HCT116 (cell line): ENCODE results near the gene RAPGEF1. TPM values are rescaled to one million over a fixed set of nuclear protein-coding genes. Genes with fewer than 3 reads are reported as not detected.

Source experiments
- ATAC-seq: fragments of 200-7000 bp; cut with Tn5 transposase; 2 replicates; pipeline ENCODE4 v1.9.1; 2020; ENCODE audit warnings: mild to moderate bottlenecking, moderate library complexity
- BruUV-seq: library from RNA; stranded (reverse); fragments of 400-500 nt; replicated peaks from 2 replicates; lab custom pipeline; 2021; lab: Mats Ljungman, UMichigan
- CTCF ChIA-PET: fragments of 300-600 bp; sonication (Branson Sonifier 250); formaldehyde crosslinking; loops from one replicate; lab custom pipeline; 2021; ENCODE audit warnings: antibody characterized with exemption; lab: Charles Lee
- POLR2A ChIA-PET: fragments of 300-600, 350-600 bp; sonication (Branson Sonifier 250); formaldehyde crosslinking; loops from one replicate; lab custom pipeline; 2021; ENCODE audit warnings: antibody characterized with exemption; lab: Charles Lee
- RAD21 ChIA-PET, 2 experiments: fragments of 300-600 bp; sonication (Branson Sonifier 250); formaldehyde crosslinking; loops; one replicate each; lab custom pipeline; 2023; ENCODE audit warnings: low total read pairs in 2 of 2; ENCODE audit not compliant: uncharacterized antibody in 2 of 2, unreplicated experiment in 2 of 2, low non-redundant PET in 1 of 2; lab: Charles Lee
- DNase-seq: peaks from one replicate; pipeline ENCODE4 v3.0.0-alpha.2; 2010; ENCODE audit warnings: low read depth, low spot score
- H2AFZ ChIP-seq: fragments of 200-600 bp; shearing (Covaris generic), sonication (generic); 2 replicates; pipeline ENCODE4 v1.6.1; 2017; ENCODE audit warnings: low read depth, mixed run types, mixed read lengths, antibody characterized with exemption, low read length; ENCODE audit not compliant: poor library complexity, severe bottlenecking
- H3K27ac ChIP-seq: 2 replicates; pipeline ENCODE4 v1.5.1; 2012; ENCODE audit warnings: low read depth, low read length
- H3K27me3 ChIP-seq: fragments of 200-600 bp; sonication (generic); 2 replicates; pipeline ENCODE4 v1.6.1; 2016; ENCODE audit warnings: mixed run types, low read length, mixed read lengths; ENCODE audit not compliant: insufficient read depth
- H3K36me3 ChIP-seq, 2 experiments: fragments of 200-500 bp in 1 of 2; fragments of 200-600 bp in 1 of 2; sonication (Bioruptor generic) in 1 of 2; sonication (generic) in 1 of 2; 2 replicates each; pipeline versions ENCODE4 v1.5.1 to v1.6.1; 2014 to 2016; ENCODE audit warnings: low read length in 2 of 2, inconsistent platforms in 1 of 2, mixed read lengths in 1 of 2, mixed run types in 1 of 2; ENCODE audit not compliant: insufficient read depth in 2 of 2, control insufficient read depth in 1 of 2
- H3K4me1 ChIP-seq, 2 experiments: fragments of 200-600 bp in 1 of 2; sonication (generic) in 1 of 2; 2 replicates each; pipeline versions ENCODE4 v1.5.1 to v1.6.1; 2012 to 2017; ENCODE audit warnings: low read length in 2 of 2, inconsistent platforms in 1 of 2, mild to moderate bottlenecking in 1 of 2, mixed read lengths in 1 of 2, mixed run types in 1 of 2, moderate library complexity in 1 of 2; ENCODE audit not compliant: insufficient read depth in 2 of 2, control insufficient read depth in 1 of 2
- H3K4me2 ChIP-seq: fragments of 200-600 bp; sonication (generic); 2 replicates; pipeline ENCODE4 v1.6.1; 2017; ENCODE audit warnings: mixed run types, low read length, mixed read lengths
- H3K4me3 ChIP-seq, 2 experiments: fragments of 200-600 bp in 1 of 2; sonication (generic) in 1 of 2; replicated peaks in 1 of 2; 2 replicates each; pipeline ENCODE4 v1.5.1; 2011 to 2016; ENCODE audit warnings: low read length in 2 of 2, control low read depth in 1 of 2, low read depth in 1 of 2, mild to moderate bottlenecking in 1 of 2, mixed read lengths in 1 of 2, mixed run types in 1 of 2
- H3K79me2 ChIP-seq: fragments of 200-600 bp; sonication (generic); 2 replicates; pipeline ENCODE4 v1.6.1; 2017; ENCODE audit warnings: mild to moderate bottlenecking, mixed run types, low read length, moderate library complexity, mixed read lengths; ENCODE audit not compliant: insufficient read depth
- H3K9ac ChIP-seq: fragments of 200-600 bp; sonication (generic); 2 replicates; pipeline ENCODE4 v1.6.1; 2016; ENCODE audit warnings: low read length, mixed read lengths
- H3K9me2 ChIP-seq: fragments of 200-600 bp; sonication (generic), shearing (Covaris generic); 2 replicates; pipeline ENCODE4 v1.6.1; 2017; ENCODE audit warnings: mixed run types, mild to moderate bottlenecking, moderate library complexity; ENCODE audit not compliant: insufficient read depth
- H3K9me3 ChIP-seq, 2 experiments: fragments of 200-500 bp in 1 of 2; fragments of 200-600 bp in 1 of 2; sonication (Bioruptor generic) in 1 of 2; sonication (generic) in 1 of 2; 2 replicates each; pipeline ENCODE4 v1.6.1; 2014 to 2017; ENCODE audit warnings: low read length in 2 of 2, mixed read lengths in 2 of 2, inconsistent platforms in 1 of 2, low read depth in 1 of 2, mild to moderate bottlenecking in 1 of 2, mixed run types in 1 of 2, moderate library complexity in 1 of 2; ENCODE audit not compliant: control insufficient read depth in 1 of 2, insufficient read depth in 1 of 2
- H4K20me1 ChIP-seq: fragments of 200-600 bp; sonication (generic), shearing (Covaris generic); 2 replicates; pipeline ENCODE4 v1.6.1; 2017; ENCODE audit warnings: mixed run types, mild to moderate bottlenecking, moderate library complexity; ENCODE audit not compliant: insufficient read depth
- ATF3 ChIP-seq: IDR thresholded peaks from 2 replicates; pipeline ENCODE4 v1.6.1; 2012
- CEBPB ChIP-seq: IDR thresholded peaks from 2 replicates; pipeline ENCODE4 v1.6.1; 2012; ENCODE audit warnings: low read depth
- CTCF ChIP-seq, 3 experiments: fragments of 200-600 bp in 1 of 3; sonication (generic) in 1 of 3; IDR thresholded peaks in 2 of 3; conservative IDR thresholded peaks in 1 of 3; 2 replicates each; pipeline ENCODE4 v1.5.1; 2012 to 2017; ENCODE audit warnings: low read depth in 2 of 3, low read length in 2 of 3, antibody characterized with exemption in 1 of 3, borderline replicate concordance in 1 of 3, control low read depth in 1 of 3, mild to moderate bottlenecking in 1 of 3, mixed read lengths in 1 of 3, mixed run types in 1 of 3, moderate library complexity in 1 of 3; ENCODE audit not compliant: insufficient read depth in 1 of 3
- ELF1 ChIP-seq: IDR thresholded peaks from 2 replicates; pipeline ENCODE4 v1.6.1; 2012; ENCODE audit warnings: low read depth, borderline replicate concordance
- EZH2 ChIP-seq: fragments of 200-600 bp; sonication (generic); IDR thresholded peaks from 2 replicates; pipeline ENCODE4 v1.6.1; 2017; ENCODE audit warnings: antibody characterized with exemption, mixed run types
- EZH2phosphoT487 ChIP-seq: fragments of 200-600 bp; IDR thresholded peaks from 2 replicates; pipeline ENCODE4 v1.6.1; 2018; ENCODE audit warnings: antibody characterized with exemption, borderline replicate concordance
- JUND ChIP-seq: IDR thresholded peaks from 2 replicates; pipeline ENCODE4 v1.6.1; 2012
- POLR2AphosphoS5 ChIP-seq: IDR thresholded peaks from 2 replicates; pipeline ENCODE4 v1.6.1; 2011; ENCODE audit warnings: mild to moderate bottlenecking, low read depth, low read length, moderate library complexity
- RAD21 ChIP-seq: IDR thresholded peaks from 2 replicates; pipeline ENCODE4 v1.6.1; 2012; ENCODE audit warnings: low read depth, mild to moderate bottlenecking
- SP1 ChIP-seq: IDR thresholded peaks from 2 replicates; pipeline ENCODE4 v1.6.1; 2012; ENCODE audit warnings: low read depth
- TCF7L2 ChIP-seq: IDR thresholded peaks from 2 replicates; pipeline ENCODE4 v1.7.0; 2011; ENCODE audit warnings: borderline replicate concordance, inconsistent platforms; ENCODE audit not compliant: insufficient read depth, insufficient read length; ENCODE audit errors: extremely low read depth
- ZBTB33 ChIP-seq: IDR thresholded peaks from 2 replicates; pipeline ENCODE4 v1.6.1; 2011; ENCODE audit warnings: mild to moderate bottlenecking, low read length, moderate library complexity; ENCODE audit not compliant: insufficient replicate concordance; ENCODE audit errors: extremely low read depth
- ZFX ChIP-seq: fragments of 450-650 bp; IDR thresholded peaks from 2 replicates; pipeline ENCODE4 v1.6.1; 2017
- intact Hi-C: fragments of 100-400 bp; cut with micrococcal nuclease; formaldehyde crosslinking; loops from 2 replicates; pipeline ENCODE4 v1.10.0; 2022
- total RNA-seq: library from RNA; stranded (reverse); gene quantifications from one replicate; pipeline ENCODE4 v1.2.1, GENCODE V29; 2021; ENCODE audit not compliant: unreplicated experiment

Gene RAPGEF1
- total RNA-seq, 1 experiment from 2014 or later: 43.0 TPM

GRCh38 chr9:131666774-131667173 lies 73.1 kb downstream of the RAPGEF1 start:
- H3K36me3 ChIP-seq: no peaks in the 10 kb centered on the region
- H3K27ac ChIP-seq: no peak overlapping the region
- H3K9ac ChIP-seq: no peak overlapping the region
- RAD21 ChIA-PET: no interaction called here
- H3K4me1 ChIP-seq: peaks cover 15 to 28% of the 10 kb centered on the region in 2 experiments
- no peaks in the 10 kb centered on the region for H3K27me3 ChIP-seq
- POLR2A ChIA-PET: no interaction called here
- ATAC-seq (no peak), DNase-seq (no peak)
- intact Hi-C loops: no loop called here
- no peak overlapping the region for H3K4me2 ChIP-seq
- TF ChIP-seq ATF3 (no peak), ZFX (no peak), TCF7L2 (no peak), POLR2AphosphoS5 (no peak), EZH2 (no peak), EZH2phosphoT487 (no peak), RAD21 (no peak), SP1 (no peak), JUND (no peak), ELF1 (no peak), CEBPB (no peak), CTCF (IDR thresholded peaks at IDR 0.05 in 2 of 3, conservative IDR thresholded peaks at IDR 0.05 in 1 of 3; ENCODE audit: borderline replicate concordance in 1 of 3, insufficient read depth in 1 of 3, low read depth in 2 of 3, low read length in 2 of 3) (no peak), ZBTB33 (no peak)
- CTCF ChIA-PET: no interaction called here
- H2AFZ ChIP-seq: no peak overlapping the region
- H3K4me3 ChIP-seq: no peak overlapping the region
- H3K9me3 ChIP-seq: no peaks in the 10 kb centered on the region
- no peaks in the 10 kb centered on the region for H3K9me2 ChIP-seq
- H4K20me1 ChIP-seq: no peaks in the 10 kb centered on the region
- BruUV-seq: no TSS peak
- H3K79me2 ChIP-seq: peaks cover 11% of the 10 kb centered on the region
